ENCODE measurements around the gene ADAP2. TPM values are rescaled to one million over a fixed set of nuclear protein-coding genes. Genes with fewer than 3 reads are reported as not detected.
A peak's percentile ranks its signal among the peaks of the same experiment; 100 is the strongest.

ADAP2 gene
- total RNA-seq, 1 donor, result 0.72 TPM

GRCh38 chr17:31004160-31004559 lies 82.4 kb downstream of the ADAP2 start:
- DNase-seq (ENCODE audit: insufficient read length, low spot score, missing footprints), result no peak
- H3K4me3 ChIP-seq (ENCODE audit: insufficient read depth, low read length), result no peak overlapping the region
- H3K36me3 ChIP-seq (ENCODE audit: insufficient read depth, low read length), result peaks cover 31% of the 10 kb centered on the region
- peaks cover 8% of the 10 kb centered on the region for H3K79me2 ChIP-seq (ENCODE audit: insufficient read depth, low read length)
- H4K20me1 ChIP-seq (ENCODE audit: insufficient read depth, low read length), result no peaks in the 10 kb centered on the region
- no peak overlapping the region for H3K4me2 ChIP-seq (ENCODE audit: insufficient read depth, low read length)
- H2AFZ ChIP-seq (ENCODE audit: low read length), result no peak overlapping the region
- TF ChIP-seq CTCF (IDR thresholded peaks at IDR 0.05; ENCODE audit: extremely low read depth, low read depth, low read length), result no peak
- no peaks in the 10 kb centered on the region for H3K9me3 ChIP-seq (ENCODE audit: low read depth, low read length)
- H3K4me1 ChIP-seq (ENCODE audit: insufficient read depth, low read length), result peaks cover 9% of the 10 kb centered on the region
- H3K27ac ChIP-seq (ENCODE audit: low read depth, low read length), result no peak overlapping the region
- no peaks in the 10 kb centered on the region for H3K27me3 ChIP-seq (ENCODE audit: insufficient read depth, low read length)

DNA sequence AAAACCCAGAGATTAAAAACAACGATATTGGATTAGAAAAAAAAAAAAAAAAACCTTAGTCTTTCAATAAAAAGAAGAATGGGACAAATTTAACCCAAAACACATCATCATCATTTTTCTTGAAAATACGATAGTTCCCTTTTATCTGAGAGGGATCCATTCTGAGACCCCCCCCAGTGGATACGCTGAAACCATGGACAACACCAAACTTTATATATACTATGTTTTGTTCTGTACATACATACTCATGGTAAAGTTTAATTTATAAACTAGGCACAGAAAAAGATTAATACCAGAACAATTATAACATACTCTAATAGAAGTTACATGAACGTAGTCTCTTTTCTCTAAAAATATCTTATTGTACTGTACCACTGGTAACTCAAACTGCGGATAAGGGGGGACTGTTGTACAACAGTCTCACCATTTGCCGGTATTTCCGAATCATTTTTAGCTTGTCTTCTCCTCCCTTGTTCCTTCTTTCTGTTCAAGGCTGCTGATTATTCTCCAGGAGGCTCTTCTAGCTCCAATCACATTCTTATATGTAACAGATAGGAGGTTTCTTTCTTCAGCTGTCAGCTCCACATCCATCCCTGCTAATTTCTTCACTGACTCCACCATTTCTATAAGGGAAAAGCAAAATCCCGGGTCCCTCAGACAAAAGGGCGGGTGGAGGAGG lies 86.1 kb downstream of the ADAP2 start:
- H3K4me3 ChIP-seq (ENCODE audit: insufficient read depth, low read length), result peak overlapping the region; percentile 82
- H2AFZ ChIP-seq (ENCODE audit: low read length), result peak overlapping the region; percentile 90

GRCh38 chr17:31008374-31009041 lies 86.8 kb downstream of the ADAP2 start:
- H3K4me3 ChIP-seq (ENCODE audit: insufficient read depth, low read length), result peak overlapping the region; percentile 82
- peak overlapping the region; percentile 26 for H3K27ac ChIP-seq (ENCODE audit: low read depth, low read length)
- H3K36me3 ChIP-seq (ENCODE audit: insufficient read depth, low read length), result peaks cover 11% of the 10 kb centered on the region
- H3K4me1 ChIP-seq (ENCODE audit: insufficient read depth, low read length), result peaks cover 26% of the 10 kb centered on the region
- H3K4me2 ChIP-seq (ENCODE audit: insufficient read depth, low read length), result peak overlapping the region; percentile 79
- DNase-seq (ENCODE audit: insufficient read length, low spot score, missing footprints), result peak; percentile 91
- H3K79me2 ChIP-seq (ENCODE audit: insufficient read depth, low read length), result peaks cover 14% of the 10 kb centered on the region
- no peaks in the 10 kb centered on the region for H3K27me3 ChIP-seq (ENCODE audit: insufficient read depth, low read length)
- peak overlapping the region; percentile 90 for H2AFZ ChIP-seq (ENCODE audit: low read length)
- no peaks in the 10 kb centered on the region for H3K9me3 ChIP-seq (ENCODE audit: low read depth, low read length)
- H4K20me1 ChIP-seq (ENCODE audit: insufficient read depth, low read length), result no peaks in the 10 kb centered on the region
- no peak for TF ChIP-seq CTCF (IDR thresholded peaks at IDR 0.05; ENCODE audit: extremely low read depth, low read depth, low read length)

More for the DNA sequence above, 86.1 kb downstream of the ADAP2 start:
- TF ChIP-seq CTCF (IDR thresholded peaks at IDR 0.05; ENCODE audit: extremely low read depth, low read depth, low read length), result no peak
- Histone ChIP-seq H4K20me1 (ENCODE audit: insufficient read depth, low read length) (no peaks in the 10 kb centered on the region), H3K36me3 (ENCODE audit: insufficient read depth, low read length) (peaks cover 13% of the 10 kb centered on the region), H3K9me3 (ENCODE audit: low read depth, low read length) (no peaks in the 10 kb centered on the region), H3K27me3 (ENCODE audit: insufficient read depth, low read length) (no peaks in the 10 kb centered on the region), H3K27ac (ENCODE audit: low read depth, low read length) (peak overlapping the region; percentile 26), H3K79me2 (ENCODE audit: insufficient read depth, low read length) (peaks cover 8% of the 10 kb centered on the region), H3K4me2 (ENCODE audit: insufficient read depth, low read length) (peak overlapping the region; percentile 79), H3K4me1 (ENCODE audit: insufficient read depth, low read length) (peaks cover 26% of the 10 kb centered on the region)
- no peak for DNase-seq (ENCODE audit: insufficient read length, low spot score, missing footprints)

Small RNA genes within 50 kb of the gene (small RNA-seq; reads per million reads assigned to genes)
- gene AC138207.3, result not detected
- gene RN7SL138P, result not detected

Other genes starting within 250 kb of the ADAP2 start
- gene CRLF3, start 97.3 kb upstream of the ADAP2 start, total RNA-seq, result 11.6 and 11.8 TPM in 2 replicates
- gene ATAD5, start 90.0 kb upstream of the ADAP2 start, total RNA-seq, result 1.5 and 1.8 TPM in 2 replicates
- 10.9 and 13.6 TPM in 2 replicates for gene TEFM, start 15.7 kb upstream of the ADAP2 start, total RNA-seq
- gene RNF135, start 49.1 kb downstream of the ADAP2 start, total RNA-seq, result 10.6 and 11.2 TPM in 2 replicates
- 67.0 and 72.2 TPM in 2 replicates for gene NF1, start 173.0 kb downstream of the ADAP2 start, total RNA-seq